Left lung (tissue), 10 donors: Measurements from ENCODE around the gene MYOF. TPM values are rescaled to one million over a fixed set of nuclear protein-coding genes. Genes with fewer than 3 reads are reported as not detected.
"Not testable (repeated sequence)": the region's sequence is repeated elsewhere in the genome, so short reads cannot be mapped to it uniquely, and the experiment has no call there.

Experiments
- ATAC-seq: fragments of 200-7000 bp; cut with Tn5 transposase; one replicate; pipeline ENCODE4 v1.9.1; 2020; ENCODE audit warnings: moderate library complexity
- DNase-seq, 4 donors: peaks; one replicate each; pipeline ENCODE4 v3.0.0-alpha.2; 2013 to 2020
- H3K27ac ChIP-seq, 2 donors: fragments of 200-600 bp; sonication (generic) in 1 of 2; one replicate each; pipeline versions ENCODE4 v1.5.0 to v1.8.0; 2020 to 2021
- H3K27me3 ChIP-seq, 2 donors: fragments of 200-600 bp; sonication (generic) in 1 of 2; one replicate each; pipeline versions ENCODE4 v1.5.0 to v1.8.0; 2020 to 2021
- H3K36me3 ChIP-seq, 2 donors: fragments of 200-600 bp; sonication (generic) in 1 of 2; one replicate each; pipeline versions ENCODE4 v1.5.0 to v1.8.0; 2020 to 2021
- H3K4me1 ChIP-seq, 2 donors: fragments of 200-600 bp; one replicate each; pipeline ENCODE4 v1.8.0; 2021
- H3K4me3 ChIP-seq, 2 donors: fragments of 200-600 bp; sonication (generic) in 1 of 2; one replicate each; pipeline versions ENCODE4 v1.5.0 to v1.8.0; 2020 to 2021; ENCODE audit warnings: mild to moderate bottlenecking in 1 of 2
- H3K9me3 ChIP-seq, 2 donors: fragments of 200-600 bp; sonication (generic) in 1 of 2; one replicate each; pipeline versions ENCODE4 v1.5.0 to v1.8.0; 2020 to 2021
- intact Hi-C, 2 donors: fragments of 100-400 bp; cut with DNase I; formaldehyde crosslinking; loops; one replicate each; pipeline versions ENCODE4 v1.11.2 to v1.14.2; 2022
- polyA plus RNA-seq, 6 donors: library from polyadenylated mRNA; unstranded; fragments of 120-200 nt; gene quantifications; one replicate each; pipeline ENCODE4 v1.2.1, GENCODE V29; 2013; ENCODE audit not compliant: insufficient read length in 6 of 6
- total RNA-seq, 2 donors: library from RNA; stranded (reverse); fragmentation: NEBNext Ultra II Directional; extraction: Animal tissue kit (Norgen Biotek cat#: 25700); gene quantifications; one replicate each; pipeline ENCODE4 v1.2.1, GENCODE V29; 2021
- TF ChIP-seq, protein P1 (sequence below), 2 donors: fragments of 200-600 bp; sonication (generic) in 1 of 2; IDR thresholded peaks; one replicate each; pipeline versions ENCODE4 v1.5.0 to v1.8.0; 2021; ENCODE audit warnings: antibody characterized with exemption in 2 of 2
- donor health status: DM: no; HTN: yes; CAD: no.
- donor health status: DM: no; HTN: no; CAD: no.

The MYOF gene
- total and polyA plus RNA-seq, 8 donors, result 54.9 to 295 (median 67.9) TPM

DNA sequence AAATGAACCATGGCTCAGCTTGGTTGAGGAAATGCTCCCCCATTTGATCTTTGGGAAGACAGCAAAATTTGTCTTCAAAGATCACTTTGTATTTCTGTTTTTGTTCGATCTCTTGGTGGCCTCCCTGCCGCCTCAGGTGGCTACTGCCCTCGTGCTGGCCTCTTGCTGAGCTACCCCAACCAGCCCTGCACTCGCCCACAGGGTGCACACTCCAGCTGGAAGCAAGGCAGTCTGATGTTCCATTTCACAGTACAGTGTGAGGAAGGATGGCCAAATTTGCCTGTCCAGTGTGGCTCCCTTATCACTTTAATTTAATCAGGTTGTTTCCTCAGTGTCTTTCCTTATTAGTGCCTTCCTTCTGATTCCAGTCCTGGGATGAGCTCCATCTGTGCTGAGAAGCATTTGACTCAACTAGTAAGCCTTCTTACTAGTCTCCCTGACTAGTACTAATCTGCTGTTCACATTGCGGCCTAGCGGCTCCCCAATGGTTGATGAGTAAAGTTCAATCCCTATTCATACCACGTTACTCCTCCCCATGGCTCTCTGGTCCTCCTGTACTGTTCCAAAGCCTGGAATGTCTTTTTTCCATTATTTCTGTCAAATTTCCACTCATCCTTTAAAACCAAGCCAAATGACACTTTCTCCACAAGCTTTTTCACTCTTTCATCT lies 8.2 kb downstream of the MYOF start:
- intact Hi-C loops, result no loop called here
- Histone ChIP-seq H3K27me3 (no peaks in the 10 kb centered on the region), H3K4me3 (no peak overlapping the region), H3K36me3 (peaks cover 0 to 13% of the 10 kb centered on the region in 2 donors), H3K4me1 (peaks cover 18 to 82% of the 10 kb centered on the region in 2 donors), H3K9me3 (no peaks in the 10 kb centered on the region), H3K27ac (peak overlapping the region; percentile 53 to 54)
- no peak for ATAC-seq
- DNase-seq, result no peak
- TF ChIP-seq, protein P1, sequence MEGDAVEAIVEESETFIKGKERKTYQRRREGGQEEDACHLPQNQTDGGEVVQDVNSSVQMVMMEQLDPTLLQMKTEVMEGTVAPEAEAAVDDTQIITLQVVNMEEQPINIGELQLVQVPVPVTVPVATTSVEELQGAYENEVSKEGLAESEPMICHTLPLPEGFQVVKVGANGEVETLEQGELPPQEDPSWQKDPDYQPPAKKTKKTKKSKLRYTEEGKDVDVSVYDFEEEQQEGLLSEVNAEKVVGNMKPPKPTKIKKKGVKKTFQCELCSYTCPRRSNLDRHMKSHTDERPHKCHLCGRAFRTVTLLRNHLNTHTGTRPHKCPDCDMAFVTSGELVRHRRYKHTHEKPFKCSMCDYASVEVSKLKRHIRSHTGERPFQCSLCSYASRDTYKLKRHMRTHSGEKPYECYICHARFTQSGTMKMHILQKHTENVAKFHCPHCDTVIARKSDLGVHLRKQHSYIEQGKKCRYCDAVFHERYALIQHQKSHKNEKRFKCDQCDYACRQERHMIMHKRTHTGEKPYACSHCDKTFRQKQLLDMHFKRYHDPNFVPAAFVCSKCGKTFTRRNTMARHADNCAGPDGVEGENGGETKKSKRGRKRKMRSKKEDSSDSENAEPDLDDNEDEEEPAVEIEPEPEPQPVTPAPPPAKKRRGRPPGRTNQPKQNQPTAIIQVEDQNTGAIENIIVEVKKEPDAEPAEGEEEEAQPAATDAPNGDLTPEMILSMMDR (IDR thresholded peaks at IDR 0.05), result no peak

DNA sequence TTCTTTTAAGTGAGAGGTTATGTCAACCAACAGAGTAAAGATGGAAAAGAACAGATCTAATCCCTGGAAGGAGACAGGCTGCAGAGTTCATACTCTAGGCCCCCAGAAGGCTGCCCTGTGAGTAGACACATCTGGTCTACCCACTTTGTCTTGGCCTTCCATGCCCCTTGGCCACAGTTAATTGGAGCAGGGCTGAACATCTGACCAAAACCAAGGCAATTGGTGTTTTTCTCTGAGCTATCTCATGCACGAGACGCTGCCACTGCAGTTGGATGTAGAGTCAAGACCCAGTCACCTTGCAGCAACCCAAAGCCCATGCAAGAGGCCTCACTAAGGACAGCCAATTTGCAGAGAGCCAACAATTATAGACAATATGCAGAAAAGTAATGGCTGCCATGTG lies 9.0 kb downstream of the MYOF start:
- H3K27me3 ChIP-seq, result no peaks in the 10 kb centered on the region
- ATAC-seq (no peak), DNase-seq (no peak)
- peak overlapping the region in 1 of 2 donors; percentile 53 for H3K27ac ChIP-seq
- no peaks in the 10 kb centered on the region for H3K9me3 ChIP-seq
- intact Hi-C loops, result no loop called here
- H3K4me3 ChIP-seq, result no peak overlapping the region
- H3K4me1 ChIP-seq, result peaks cover 24 to 86% of the 10 kb centered on the region in 2 donors
- TF ChIP-seq, protein P1 (IDR thresholded peaks at IDR 0.05), result no peak
- peaks cover 0 to 17% of the 10 kb centered on the region in 2 donors for H3K36me3 ChIP-seq

DNA sequence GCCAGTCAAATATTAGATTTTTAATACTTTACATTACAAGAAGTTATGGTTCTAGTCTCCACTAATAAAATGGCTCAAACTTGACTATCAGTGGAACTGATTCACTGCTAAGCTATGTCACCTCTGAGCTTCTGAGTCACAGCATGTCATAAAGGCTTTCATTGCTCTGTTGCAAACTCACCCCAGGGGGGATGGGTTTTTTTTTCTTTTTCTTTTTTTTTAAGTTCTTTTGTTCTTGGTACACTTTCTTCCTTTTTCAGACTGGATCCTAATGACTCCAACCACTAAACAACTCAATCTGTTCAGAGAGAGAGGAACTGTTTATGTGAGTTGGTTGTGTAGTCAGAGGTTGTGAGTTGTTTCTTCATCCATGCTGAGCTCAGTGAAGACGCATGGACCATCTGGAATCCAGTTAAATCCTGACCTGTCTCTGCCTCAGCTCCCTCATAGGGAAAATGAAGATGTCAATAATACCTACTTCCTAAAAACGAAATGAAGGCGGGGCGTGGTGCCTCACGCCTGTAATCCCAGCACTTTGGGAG lies 11.0 kb downstream of the MYOF start:
- ATAC-seq (peak; percentile 46), DNase-seq (no peak)
- Histone ChIP-seq H3K27ac (peak overlapping the region; percentile 49 to 73), H3K4me3 (no peak overlapping the region), H3K9me3 (no peaks in the 10 kb centered on the region), H3K36me3 (peaks cover 0 to 12% of the 10 kb centered on the region in 2 donors), H3K27me3 (no peaks in the 10 kb centered on the region), H3K4me1 (peaks cover 25 to 83% of the 10 kb centered on the region in 2 donors)
- intact Hi-C loops, result no loop called here
- TF ChIP-seq, protein P1 (IDR thresholded peaks at IDR 0.05), result no peak

DNA sequence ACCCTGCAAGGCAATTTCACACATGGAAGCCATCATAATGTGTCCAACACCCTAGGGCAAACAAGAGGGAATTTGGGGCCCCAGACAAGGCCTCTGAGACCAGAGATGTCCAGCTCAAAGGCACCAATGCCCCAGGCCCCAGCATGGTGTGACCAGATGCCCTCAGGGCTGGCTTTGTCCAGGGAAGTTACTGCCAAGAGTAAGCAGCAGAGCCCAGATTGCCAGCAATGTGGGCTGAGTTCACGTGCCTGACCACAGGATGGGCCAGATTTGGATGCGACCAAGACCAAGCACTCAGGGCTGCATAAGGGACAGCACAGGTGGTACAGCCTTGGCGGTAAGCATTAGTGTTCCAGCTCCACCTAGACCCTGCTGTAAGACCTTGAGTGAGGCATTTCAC lies 12.7 kb downstream of the MYOF start:
- peaks cover 36 to 85% of the 10 kb centered on the region in 2 donors for H3K4me1 ChIP-seq
- H3K27ac ChIP-seq, result peak overlapping the region; percentile 60 to 65
- H3K27me3 ChIP-seq, result no peaks in the 10 kb centered on the region
- ATAC-seq (no peak), DNase-seq (no peak)
- no peak overlapping the region for H3K4me3 ChIP-seq
- peaks cover 0 to 12% of the 10 kb centered on the region in 2 donors for H3K36me3 ChIP-seq
- H3K9me3 ChIP-seq, result no peaks in the 10 kb centered on the region
- intact Hi-C loops, result no loop called here
- TF ChIP-seq, protein P1 (IDR thresholded peaks at IDR 0.05), result no peak

DNA sequence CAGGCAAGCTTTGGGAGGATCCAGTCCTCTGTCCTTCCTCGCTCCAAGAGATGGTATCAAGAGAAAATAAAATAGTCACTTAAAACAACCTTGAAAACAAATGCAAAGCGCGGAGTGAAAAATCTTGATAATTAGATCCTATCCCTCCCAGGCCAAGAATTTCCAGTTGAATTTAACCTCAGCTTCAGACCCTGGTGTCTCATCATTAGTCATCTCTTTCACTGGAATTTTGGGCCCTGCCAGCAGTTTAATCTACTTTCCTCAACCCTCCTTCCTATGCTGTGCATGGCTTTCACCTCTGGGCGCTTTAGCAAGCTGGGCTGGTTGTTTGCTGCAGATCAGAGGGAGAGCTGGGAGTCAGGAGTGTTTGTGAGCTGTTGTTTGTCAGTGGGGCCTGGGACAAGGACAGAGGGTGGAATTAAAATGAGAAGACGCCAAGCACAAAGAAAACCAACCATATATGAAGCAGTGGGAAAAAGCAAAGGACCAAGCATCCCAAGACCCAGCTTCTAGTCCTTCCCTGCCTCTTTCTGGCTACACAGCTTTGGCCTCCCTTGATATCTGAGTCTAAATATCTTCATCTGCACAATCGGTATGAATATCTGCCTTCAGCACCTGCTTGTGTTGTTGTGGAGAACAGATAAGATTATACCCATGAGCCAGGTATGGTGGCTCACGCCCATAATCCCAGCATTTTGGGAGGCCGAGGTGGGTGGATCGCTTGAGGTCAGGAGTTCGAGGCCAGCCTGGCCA lies 13.5 kb downstream of the MYOF start:
- Histone ChIP-seq H3K4me3 (no peak overlapping the region), H3K27ac (peak overlapping the region; percentile 60 to 65), H3K36me3 (peaks cover 0 to 12% of the 10 kb centered on the region in 2 donors), H3K27me3 (no peaks in the 10 kb centered on the region), H3K4me1 (peaks cover 38 to 85% of the 10 kb centered on the region in 2 donors), H3K9me3 (no peaks in the 10 kb centered on the region)
- no peak for DNase-seq
- no peak for ATAC-seq
- TF ChIP-seq, protein P1 (IDR thresholded peaks at IDR 0.05), result no peak
- intact Hi-C loops, result no loop called here

DNA sequence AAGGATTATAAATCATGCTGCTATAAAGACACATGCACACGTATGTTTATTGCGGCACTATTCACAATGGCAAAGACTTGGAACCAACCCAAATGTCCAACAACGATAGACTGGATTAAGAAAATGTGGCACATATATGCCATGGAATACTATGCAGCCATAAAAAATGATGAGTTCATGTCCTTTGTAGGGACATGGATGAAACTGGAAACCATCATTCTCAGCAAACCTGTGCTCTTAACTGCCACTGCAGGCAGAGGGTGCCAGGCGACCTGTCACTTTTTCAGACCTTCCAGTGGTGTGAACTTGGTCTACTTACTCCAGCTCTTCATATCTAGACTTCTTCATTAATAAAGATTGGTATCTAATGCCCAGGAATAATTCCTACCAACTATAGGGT lies 14.5 kb downstream of the MYOF start:
- DNase-seq, H3K4me3 ChIP-seq, H3K27me3 ChIP-seq, H3K9me3 ChIP-seq, intact Hi-C loops, ATAC-seq: not testable (repeated sequence)
- peak overlapping the region; percentile 60 to 65 for H3K27ac ChIP-seq
- peaks cover 0 to 12% of the 10 kb centered on the region in 2 donors for H3K36me3 ChIP-seq
- peaks cover 44 to 87% of the 10 kb centered on the region in 2 donors for H3K4me1 ChIP-seq
